GDM1 (cell line): Measurements from ENCODE around the gene PSEN2.
"Not testable (repeated sequence)": the region's sequence is repeated elsewhere in the genome, so short reads cannot be mapped to it uniquely, and the experiment has no call there.

ENCODE experiments used
- DNase-seq: peaks from one replicate; lab custom pipeline; 2025; lab: John Stamatoyannopoulos, UW

The PSEN2 gene

DNA sequence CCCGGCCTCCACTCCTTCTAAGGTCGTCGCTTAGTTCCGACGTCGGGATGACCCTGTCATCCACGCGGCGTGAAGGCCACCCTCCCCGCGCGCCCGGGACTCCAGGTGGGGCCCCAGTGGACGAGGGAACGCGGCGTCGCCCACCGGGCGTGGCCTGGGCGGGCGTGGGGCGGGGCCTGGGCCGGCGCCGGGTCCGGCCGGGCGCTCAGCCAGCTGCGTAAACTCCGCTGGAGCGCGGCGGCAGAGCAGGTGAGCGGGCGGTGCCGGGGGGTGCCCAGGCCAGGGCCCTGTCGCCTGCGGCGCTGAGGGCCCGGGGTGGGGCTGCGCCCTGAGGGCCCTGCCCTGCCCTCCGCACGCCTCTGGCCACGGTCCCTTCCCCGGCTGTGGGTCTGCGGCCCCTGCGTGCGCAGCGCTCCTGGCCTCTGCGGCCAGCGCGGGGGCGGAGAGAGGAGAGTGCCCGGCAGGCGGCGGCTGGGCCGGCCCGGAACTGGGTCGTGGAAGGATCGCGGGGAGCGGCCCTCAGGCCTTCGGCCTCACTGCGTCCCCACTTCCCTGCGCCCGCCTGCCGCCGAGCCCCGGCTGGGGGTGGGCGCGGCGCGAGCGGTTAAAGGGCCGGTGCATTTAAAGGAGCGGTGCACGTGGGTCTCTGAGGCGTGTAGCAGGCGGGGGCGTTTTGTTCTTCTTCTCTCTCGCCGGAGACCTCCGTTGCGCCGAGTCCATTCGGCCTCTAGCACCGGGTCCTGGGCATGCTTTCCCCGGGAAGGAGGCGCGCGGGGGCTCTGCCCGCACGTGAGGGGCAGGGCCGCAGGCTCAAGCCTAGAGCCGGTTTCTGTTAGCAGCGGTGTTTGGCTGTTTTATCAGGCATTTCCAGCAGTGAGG is at the start of gene PSEN2:
PSEN2 (plus strand) TSS at position 216 of the 879 bp plus-strand sequence. CDS start 11,292 bp downstream, outside the sequence.
- peak; percentile 47 for DNase-seq

GRCh38 chr1:226820941-226821718 is 49.3 kb upstream of the PSEN2 start:
- DNase-seq = no peak

DNA sequence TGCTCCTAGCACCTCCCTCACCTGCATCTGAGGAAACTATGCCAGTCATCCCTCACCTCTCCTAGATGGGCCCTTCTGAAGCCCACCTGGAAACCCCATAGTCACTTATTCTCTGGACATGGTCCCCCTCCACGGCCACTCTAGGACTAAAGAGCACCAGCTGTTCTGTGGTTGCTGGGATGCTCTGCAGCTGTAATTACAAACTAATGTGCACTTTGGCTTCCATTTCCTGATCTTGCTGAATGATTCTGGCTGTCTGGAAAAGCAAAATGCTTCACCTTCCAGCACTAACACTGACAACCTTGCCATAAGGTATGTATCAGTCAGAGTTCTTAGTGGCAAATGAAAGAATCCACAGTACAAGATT is 48.7 kb upstream of the PSEN2 start:
- no peak for DNase-seq

GRCh38 chr1:226823643-226824042 is 46.8 kb upstream of the PSEN2 start:
- DNase-seq = no peak

DNA sequence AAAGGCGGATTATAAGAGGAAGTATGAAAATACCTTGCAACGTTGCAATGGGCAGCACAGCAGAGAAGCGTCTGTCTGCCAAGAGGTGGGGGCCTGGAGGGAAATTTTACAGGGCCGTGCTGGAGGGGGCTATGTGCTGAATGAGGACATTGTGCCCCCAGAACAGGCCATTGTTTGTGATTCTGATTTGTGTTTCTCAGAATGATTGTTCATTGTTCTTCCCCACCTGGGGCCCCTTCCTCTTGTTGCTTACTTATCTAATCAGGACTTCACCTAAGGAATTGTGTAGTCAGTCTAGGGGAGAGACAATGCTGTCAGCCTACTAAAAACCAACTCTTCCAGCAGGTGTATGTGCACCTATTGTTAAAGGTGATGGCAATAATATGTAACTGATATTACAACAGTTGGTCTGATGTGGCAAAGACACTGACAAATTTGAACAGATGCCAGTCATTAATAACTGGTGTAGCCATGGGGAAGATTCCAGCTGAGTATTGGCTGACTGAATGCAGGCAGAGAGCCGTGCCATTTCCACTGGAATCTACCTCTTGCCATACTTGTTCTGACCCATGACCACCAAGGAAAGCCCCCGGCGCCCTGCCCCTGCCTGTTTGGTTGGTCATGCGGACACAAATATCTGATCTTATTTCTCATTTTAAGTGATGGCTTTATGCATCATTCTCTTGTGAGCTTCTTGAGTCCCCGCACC is 45.2 kb upstream of the PSEN2 start:
- no peak for DNase-seq

GRCh38 chr1:226825746-226826100 is 44.7 kb upstream of the PSEN2 start:
- DNase-seq = no peak

DNA sequence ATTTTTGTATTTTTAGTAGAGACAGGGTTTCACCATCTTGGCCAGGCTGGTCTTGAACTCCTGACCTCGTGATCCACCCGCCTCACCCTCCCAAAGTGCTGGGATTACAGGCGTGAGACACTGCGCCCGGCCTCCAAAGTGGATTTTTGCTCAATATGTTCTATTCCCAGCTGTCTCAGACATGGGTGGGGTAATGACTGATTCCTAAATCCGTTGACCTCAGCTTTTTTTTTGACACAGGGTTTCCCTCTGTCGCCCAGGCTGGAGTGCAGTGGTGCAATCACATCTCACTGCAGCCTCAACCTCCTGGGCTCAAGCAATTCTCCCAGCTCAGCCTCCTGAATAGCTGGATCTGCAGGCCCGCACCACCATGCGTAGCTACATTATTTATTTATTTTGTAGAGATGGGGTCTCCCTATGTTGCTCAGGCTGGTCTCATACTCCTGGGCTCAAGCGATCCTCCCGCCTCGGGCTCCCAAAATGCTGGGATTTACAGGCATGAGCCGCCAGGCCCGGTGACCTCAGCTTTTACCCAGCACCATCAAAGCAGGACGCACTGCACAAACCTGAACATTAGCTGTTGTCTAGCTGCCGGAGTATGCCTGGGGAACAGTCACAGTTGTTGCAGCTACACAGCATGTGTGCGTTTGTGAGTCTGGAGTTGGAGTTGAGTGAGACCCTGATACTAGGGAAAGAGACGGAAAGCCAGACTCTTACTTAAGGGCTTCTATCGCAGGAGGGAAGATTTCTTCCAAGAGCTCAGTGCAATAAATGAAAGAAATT is 43.7 kb upstream of the PSEN2 start:
- no peak for DNase-seq

DNA sequence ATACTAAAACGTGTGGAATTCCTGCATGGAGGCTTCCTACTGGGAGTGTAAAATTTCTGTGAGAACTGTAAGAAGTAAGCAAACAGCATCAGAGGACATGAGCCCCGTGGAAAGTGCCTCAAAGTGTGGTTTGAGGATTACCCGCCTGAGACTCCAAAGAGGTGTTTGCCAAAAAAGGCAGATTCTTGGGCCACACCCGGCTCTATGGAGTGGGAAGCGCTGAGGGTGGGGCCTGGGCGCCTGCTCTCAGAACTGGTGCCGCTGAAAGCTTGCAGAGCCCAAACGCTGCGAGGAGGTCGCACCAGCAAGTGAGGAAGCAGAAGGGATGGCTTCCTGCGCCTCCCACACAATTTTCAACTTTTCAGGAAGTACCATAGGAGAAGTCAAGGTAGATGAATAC is 43.0 kb upstream of the PSEN2 start:
- DNase-seq = peak; percentile 44

- DNase-seq = peak; percentile 90
Observed at GRCh38 chr1:226827968-226828513, 42.4 kb upstream of the PSEN2 start.

DNA sequence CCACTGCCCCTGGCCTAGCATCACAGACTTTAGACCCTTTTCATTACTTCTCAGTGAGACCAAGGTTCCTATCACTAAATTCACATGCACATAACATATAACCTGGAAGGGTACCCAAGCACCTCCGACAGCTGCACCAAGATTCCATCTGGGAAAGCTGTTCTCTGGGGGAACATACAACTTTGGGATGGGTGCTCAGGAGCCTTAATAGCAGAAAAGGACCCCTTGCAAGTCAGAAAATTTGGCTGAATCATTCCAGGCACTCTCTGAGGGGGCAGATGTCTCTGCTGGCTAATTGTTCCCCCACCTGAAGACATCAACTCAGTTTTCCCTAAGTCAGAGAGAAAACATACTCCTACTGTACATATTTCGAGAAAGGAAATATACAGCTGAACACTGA is 41.3 kb upstream of the PSEN2 start:
- no peak for DNase-seq

- DNase-seq = no peak
Observed at GRCh38 chr1:226831953-226832352, 38.5 kb upstream of the PSEN2 start.

DNA sequence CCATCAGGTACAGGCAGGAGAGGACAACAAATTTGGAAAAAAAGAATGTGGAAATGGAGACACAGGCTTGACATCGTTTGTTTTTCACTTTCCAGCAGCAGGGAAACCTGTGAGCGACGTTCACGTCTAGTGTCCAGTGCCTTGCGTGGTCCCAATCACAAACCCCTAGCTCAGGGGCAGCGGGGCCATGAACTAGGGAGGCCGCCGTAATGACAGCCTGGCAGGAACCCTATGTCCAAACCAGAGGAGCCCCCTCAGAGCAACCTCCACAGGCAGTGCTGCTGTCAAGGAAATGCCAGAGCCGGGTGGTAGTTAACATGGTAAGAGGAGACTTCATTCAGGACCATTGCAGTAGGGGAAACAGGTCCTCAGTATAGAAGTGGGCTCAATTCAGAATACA is 37.8 kb upstream of the PSEN2 start:
- no peak for DNase-seq

- DNase-seq = not testable (repeated sequence)
Observed at GRCh38 chr1:226834179-226834578, 36.2 kb upstream of the PSEN2 start.

GRCh38 chr1:226835396-226835795 is 35.0 kb upstream of the PSEN2 start:
- DNase-seq = not testable (repeated sequence)

DNA sequence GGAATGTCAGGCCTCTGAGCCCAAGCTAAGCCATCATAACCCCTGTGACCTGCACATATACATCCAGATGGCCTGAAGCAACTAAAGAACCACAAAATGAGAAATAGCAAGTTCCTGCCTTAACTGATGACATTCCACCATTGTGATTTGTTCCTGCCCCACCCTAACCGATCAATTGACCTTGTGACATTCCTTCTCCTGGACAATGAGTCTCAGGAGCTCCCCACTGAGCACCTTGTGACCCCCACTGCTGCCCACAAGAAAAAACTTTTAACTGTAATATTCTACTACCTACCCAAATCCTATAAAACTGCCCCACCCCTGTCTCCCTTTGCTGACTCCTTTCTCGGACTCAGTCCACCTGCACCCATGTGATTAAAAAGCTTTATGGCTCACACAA is 32.5 kb upstream of the PSEN2 start:
- not testable (repeated sequence) for DNase-seq

DNA sequence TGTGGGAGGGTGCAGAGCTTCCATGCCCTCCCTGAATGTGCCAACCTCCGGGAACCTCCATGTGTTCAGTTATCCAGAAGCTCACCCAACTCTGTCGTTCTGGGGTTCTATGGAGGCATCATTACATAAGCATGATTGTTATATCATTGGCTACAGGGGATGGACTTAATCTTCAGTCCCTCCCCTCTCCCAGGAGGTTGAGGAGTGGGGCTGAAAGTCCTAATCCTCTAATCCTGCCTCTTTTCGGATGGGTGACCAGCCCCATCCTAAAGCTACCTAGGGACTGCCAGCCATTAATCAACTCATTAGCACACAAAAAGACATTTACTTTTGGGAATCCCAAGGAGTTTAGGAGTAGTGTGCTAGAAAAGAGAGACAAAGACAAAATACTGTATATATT is 32.0 kb upstream of the PSEN2 start:
- no peak for DNase-seq

DNA sequence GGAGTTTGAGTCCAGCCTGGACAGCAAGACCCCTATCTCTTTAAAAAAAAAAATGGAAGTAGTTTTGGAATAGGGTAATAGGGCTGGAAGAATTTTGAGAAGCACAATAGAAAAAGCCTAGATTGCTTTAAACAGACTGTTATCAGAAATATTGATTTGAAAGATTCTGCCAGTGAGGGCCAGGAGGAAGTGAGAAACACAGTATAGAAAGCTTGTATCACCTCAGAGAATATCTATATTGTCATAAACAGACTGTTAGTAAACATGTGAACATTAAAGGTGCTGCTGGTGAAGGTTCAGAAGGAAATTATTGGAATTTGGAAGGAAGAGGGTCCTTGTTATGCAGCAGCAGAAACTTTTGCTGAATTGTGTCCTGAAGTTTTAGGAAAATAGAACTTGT is 24.8 kb upstream of the PSEN2 start:
- DNase-seq = no peak

- no peak for DNase-seq
Observed at GRCh38 chr1:226846786-226847185, 23.6 kb upstream of the PSEN2 start.

DNA sequence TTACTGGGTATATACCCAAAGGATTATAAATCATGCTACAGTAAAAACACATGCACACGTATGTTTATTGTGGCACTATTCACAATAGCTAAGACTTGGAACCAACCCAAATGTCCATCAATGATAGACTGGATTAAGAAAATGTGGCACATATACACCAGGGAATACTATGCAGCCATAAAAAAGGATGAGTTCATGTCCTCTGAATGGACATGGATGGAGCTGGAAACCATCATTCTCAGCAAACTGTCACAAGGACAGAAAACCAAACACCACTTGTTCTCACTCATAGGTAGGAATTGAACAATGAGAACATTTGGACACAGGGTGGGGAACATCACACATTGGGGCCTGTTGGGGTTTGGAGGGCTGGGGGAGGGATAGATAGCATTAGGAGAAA is 15.9 kb upstream of the PSEN2 start:
- DNase-seq = not testable (repeated sequence)

DNA sequence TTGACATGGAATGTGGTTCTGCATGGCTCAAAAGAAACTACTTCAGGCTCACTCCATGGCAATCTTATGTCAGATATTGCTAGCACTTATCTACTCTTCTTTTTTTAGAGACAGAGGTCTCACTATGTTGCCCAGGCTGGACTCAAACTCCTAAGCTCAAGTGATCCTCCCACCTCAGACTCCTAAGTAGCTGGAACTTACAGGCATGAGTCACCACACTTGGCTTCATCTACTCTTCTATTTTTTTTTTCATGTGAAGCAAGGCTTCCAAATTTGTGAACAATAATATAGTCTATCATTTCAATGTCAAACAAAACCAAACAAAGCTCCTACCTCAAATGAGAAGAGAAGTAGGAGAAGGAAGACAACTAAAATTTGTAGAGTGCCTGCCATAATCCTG is 7.5 kb upstream of the PSEN2 start:
- DNase-seq = no peak

- no peak for DNase-seq
Observed at GRCh38 chr1:226863446-226863845, 7.0 kb upstream of the PSEN2 start.

DNA sequence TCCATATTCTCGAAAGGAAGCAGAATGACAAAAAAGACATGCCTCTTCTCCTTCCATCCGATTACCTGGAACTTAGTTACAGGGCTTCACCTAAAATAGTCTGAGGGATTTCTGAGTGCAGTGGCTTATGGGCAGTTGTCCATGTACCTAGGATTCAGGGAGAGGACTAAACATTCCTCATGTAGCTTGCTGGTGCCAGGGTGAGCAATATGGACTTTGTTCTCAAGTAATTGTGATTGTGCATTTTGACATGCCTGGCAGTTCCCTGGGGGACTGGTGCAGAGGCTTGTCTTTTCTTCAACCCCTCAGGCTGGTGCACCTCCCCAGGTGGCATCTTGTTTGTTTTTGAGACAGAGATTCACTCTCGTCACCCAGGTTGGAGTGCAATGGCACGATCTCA is 6.1 kb upstream of the PSEN2 start:
- no peak for DNase-seq
